CD4-positive, alpha-beta T cell treated with Interleukin-15 for 4 hours (primary cell): Measurements from ENCODE around the gene CCNY.
A peak's percentile ranks its signal among the peaks of the same experiment; 100 is the strongest.

ENCODE experiments used
- DNase-seq: peaks from one replicate; pipeline ENCODE4 v3.0.0-alpha.2; 2020; ENCODE audit warnings: low spot score

CCNY gene

DNA sequence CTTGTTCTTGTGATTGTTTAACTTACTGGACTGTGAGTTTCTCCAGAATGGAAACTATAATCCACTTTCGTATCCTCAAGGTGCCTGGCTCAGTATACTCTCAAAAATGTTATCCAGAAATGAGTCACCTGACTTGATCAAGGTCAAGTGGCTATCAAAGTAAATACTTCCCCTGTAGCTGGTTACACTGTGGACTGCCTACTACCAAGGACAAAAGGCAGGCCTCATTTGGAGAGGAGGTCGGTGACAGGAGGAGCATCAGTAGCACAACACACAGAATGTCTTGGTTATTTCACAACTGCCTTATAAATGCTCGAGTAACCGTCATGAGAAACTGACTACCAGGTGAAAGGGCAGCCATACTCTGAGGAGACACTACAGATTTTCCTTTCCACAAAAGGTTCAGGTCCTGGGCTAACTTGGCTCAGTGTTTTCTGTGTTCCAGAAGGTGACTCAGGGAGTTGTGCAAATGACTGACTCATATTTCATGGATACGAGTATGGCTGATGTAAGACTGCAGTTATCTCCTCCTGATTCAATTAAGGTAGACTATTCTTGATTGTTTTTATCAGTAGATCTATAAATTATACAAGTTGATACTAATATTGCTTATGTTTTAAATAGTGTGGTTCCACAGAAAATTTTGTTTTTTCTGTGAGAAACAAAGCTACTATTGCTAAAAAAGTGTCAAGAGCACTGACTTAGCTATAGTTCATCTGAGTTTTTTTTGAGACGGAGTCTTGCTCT is 4.2 kb upstream of the CCNY start:
- DNase-seq: no peak

GRCh38 chr10:35334297-35334696 is 2.0 kb upstream of the CCNY start:
- DNase-seq: no peak

- no peak for DNase-seq
Observed at GRCh38 chr10:35335133-35336083, 901 bp upstream of the CCNY start.

DNA sequence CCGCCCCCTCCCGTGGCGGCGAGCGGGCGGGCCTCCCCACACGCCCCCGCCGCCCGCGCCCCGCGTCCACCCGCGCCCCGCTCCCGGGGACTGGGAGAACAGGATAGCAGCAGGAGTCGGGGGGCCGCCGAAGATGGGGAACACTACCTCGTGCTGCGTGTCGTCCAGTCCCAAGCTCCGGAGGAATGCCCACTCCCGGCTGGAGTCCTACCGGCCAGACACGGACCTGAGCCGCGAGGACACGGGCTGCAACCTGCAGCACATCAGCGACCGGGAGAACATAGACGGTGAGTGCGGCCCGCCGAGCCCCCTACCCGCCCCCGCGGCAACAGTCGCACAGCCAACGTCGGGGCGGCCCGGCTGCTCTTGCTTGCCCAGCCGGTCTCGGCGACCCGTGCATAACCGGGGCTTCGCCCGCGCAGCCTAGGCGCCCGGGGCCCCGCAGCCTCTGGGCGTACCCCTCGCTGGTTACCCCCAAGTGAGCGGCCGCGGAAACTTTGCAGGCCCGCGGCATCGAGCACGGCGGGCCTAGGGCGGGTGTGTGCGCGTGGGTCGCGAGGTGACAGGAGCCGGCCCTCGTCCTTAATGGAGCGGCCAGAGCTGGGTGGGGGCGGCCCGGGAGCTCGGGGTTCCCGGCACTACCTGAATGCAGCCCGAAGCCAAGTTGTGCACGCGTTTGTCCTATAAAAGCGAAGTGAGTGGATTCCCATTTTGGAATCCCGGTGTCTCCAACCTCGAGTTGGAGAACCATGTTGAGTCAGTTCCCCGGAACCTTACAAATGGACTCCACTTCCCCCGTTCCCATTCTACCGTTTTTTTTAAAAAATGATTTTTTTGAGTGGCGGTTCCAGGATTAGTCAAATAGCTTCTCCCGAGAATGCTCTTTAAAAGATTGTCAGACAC is 863 bp downstream of the CCNY start:
- DNase-seq: no peak

- DNase-seq: peak; percentile 28
Observed at GRCh38 chr10:35339942-35340341, 3.6 kb downstream of the CCNY start.

DNA sequence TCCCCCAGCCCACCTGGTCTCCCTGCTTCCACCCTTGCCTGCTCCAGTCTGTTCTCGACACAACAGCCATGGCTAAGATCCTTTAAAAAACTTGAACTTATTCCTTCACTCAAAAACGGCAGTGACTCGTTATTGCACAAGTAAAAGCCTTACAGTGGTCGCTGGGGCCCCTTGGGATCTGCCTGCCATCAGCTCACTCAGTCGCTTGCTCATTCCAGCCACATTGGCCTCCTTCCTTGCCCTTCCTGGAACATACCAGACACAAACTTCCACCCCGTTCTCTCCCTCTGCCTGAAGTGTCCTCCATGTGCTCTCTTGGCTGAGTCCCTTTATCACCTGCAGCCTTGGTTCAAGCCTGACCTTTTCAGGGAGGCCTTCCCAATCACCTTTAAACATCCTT is 4.7 kb downstream of the CCNY start:
- DNase-seq: no peak

DNA sequence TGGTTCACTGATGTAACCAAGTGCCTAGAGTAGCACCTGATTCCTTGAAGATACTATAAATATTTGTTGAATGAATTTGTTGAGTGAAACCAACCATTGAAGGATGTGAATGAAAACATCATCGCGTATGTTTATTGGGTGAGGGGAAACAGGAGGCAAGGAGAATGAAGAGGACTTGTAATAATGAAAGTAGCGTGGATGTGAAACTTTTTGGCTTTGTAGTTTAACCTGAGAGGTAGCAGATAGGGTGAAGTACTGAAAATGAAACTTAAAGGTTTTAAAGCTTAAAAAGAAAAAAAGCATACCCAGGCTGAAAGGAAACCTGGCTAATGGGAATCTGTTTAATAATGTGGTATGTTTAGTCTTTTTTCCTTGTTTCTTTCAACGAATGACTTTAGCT is 5.2 kb downstream of the CCNY start:
- DNase-seq: no peak

DNA sequence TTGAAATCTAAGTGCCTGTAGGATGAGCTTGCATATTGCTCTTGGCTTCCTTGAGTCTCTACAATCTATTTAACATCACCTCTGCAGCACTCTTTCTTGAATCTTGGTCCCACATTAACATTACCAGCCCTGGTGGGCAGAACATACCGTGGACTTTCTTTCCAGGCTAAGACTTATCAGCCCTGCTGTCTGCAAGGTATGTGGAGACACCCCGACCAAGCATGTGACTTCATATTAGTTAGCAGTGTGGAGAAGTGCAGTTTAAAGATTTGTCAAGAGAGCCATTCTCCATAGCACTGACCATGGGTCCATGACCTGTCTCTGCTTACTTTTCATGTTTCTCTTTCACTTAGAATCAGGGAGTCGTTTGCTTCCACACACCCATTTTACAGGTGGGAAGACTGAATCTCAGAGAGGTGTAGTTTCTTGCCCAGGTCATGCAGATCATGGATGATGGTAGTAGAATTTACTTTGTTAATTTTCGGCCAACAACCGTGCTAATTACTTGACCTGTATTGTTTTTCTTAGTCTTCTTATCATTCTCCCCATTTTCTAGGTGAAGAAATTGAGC is 6.0 kb downstream of the CCNY start:
- DNase-seq: no peak

DNA sequence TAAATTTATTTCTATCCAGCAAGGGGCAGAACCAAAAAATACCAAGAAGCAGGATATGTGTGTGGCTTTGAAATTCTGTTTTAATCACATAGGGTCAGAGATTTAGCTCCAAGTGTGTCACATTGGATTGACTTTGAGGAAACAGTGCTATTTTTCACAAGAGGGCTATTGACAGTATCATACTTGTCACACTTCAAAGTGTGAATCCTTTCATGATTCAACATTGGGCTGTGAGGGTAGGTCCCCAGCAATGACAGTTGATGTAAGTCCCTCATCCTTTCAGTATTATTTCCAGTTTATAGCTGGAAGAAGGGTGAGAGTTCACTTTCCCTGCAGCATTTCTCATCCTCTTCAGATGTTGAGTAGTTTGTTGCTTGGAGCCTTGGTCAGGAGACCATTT is 7.4 kb downstream of the CCNY start:
- no peak for DNase-seq

GRCh38 chr10:35345383-35345742 is 9.1 kb downstream of the CCNY start:
- DNase-seq: no peak

- no peak for DNase-seq
Observed at GRCh38 chr10:35346248-35346647, 9.9 kb downstream of the CCNY start.

GRCh38 chr10:35347121-35347562 is 10.8 kb downstream of the CCNY start:
- DNase-seq: no peak

GRCh38 chr10:35347899-35348608 is 11.7 kb downstream of the CCNY start:
- no peak for DNase-seq

- DNase-seq: no peak
Observed at GRCh38 chr10:35348609-35349388, 12.5 kb downstream of the CCNY start.

GRCh38 chr10:35349389-35349915 is 13.1 kb downstream of the CCNY start:
- no peak for DNase-seq

DNA sequence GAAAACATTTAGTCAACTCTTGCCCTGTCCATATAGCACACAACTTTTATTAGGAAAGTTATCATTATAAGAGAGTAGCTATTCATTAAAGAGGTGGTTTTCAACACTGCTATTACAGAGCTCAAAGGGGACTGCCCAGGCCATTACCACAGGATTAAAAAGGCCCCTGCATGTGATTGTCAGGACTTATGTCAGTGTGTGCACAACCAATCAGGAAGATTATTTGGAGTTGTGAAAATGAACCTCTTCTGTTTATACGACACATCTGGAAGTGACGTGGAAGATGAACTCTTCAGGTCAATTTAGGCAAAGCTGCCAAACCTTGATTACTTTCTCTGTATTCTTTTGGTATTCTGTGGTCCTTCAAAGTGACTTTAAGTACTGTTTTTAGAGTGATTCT is 14.7 kb downstream of the CCNY start:
- DNase-seq: no peak

GRCh38 chr10:35352097-35352496 is 15.8 kb downstream of the CCNY start:
- no peak for DNase-seq

GRCh38 chr10:35352512-35352911 is 16.2 kb downstream of the CCNY start:
- DNase-seq: no peak

DNA sequence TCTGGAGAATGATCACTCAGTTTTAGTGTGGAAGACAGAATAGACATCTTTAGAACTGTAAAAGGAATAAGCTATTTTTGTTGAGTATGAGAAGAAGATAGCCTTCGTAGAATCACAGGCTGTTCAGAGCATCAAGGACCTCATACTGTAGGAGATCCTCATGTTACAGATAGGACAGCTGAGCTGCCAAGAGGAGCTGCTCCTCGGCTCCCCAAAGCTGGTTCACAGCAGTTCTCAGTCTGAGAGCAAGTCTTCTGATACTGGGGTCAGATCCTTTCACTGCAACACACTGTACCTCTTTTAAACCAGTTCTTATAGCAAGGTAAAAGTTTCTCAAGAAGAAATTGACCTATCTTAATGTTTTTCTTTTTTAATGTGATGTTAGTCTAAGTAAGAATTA is 17.1 kb downstream of the CCNY start:
- no peak for DNase-seq

GRCh38 chr10:35353805-35354204 is 17.5 kb downstream of the CCNY start:
- no peak for DNase-seq
